ENCODE measurements around the gene RPL13A. TPM values are rescaled to one million over a fixed set of nuclear protein-coding genes. Genes with fewer than 3 reads are reported as not detected.

Gene RPL13A
- total and polyA plus RNA-seq, 2 of the 13 experiments (the other 11 are each of a cell fraction or from before 2014, with no cell fraction given), result 2,601 to 3,407 TPM

GRCh38 chr19:49461656-49462055 is 25.8 kb upstream of the RPL13A start:
- no peak overlapping the region for H2AFZ ChIP-seq (ENCODE audit: low read length)
- no peaks in the 10 kb centered on the region for H3K27me3 ChIP-seq (ENCODE audit: control insufficient read depth in 1 of 2, insufficient read depth in 2 of 2, low read length in 2 of 2)
- in situ Hi-C loops (cut with HindIII; ENCODE audit: extremely low pct_ligation_motif_present, low pct_unique_long_range_greater_than_20kb) (no loop called here), intact Hi-C loops (cut with micrococcal nuclease; ENCODE audit: unreplicated experiment) (no loop called here)
- POLR2A ChIA-PET, result no interaction called here
- H3K4me3 ChIP-seq (replicated peaks in 1 of 3; ENCODE audit: insufficient read depth in 1 of 3, low read depth in 2 of 3, low read length in 3 of 3), result no peak overlapping the region
- H3K4me2 ChIP-seq (ENCODE audit: low read depth, low read length), result no peak overlapping the region
- peaks cover 0 to 3% of the 10 kb centered on the region in 2 experiments; a peak in 1 of 5 replicates for H3K36me3 ChIP-seq (replicated peaks in 1 of 2; ENCODE audit: control insufficient read depth in 1 of 2, insufficient read depth in 2 of 2, low read length in 2 of 2)
- CTCF ChIA-PET (ENCODE audit: low intra/inter-chr PET ratio, low total read pairs), result no interaction called here
- no TSS peak for BruUV-seq (replicated peaks)
- WGBS (ENCODE audit: low lambda C conversion rate), result 96% methylated on average over 22 of the region's 37 CpGs
- no peak overlapping the region for H3K9ac ChIP-seq (ENCODE audit: insufficient read depth, low read depth, low read length)
- no peaks in the 10 kb centered on the region for H3K79me2 ChIP-seq (ENCODE audit: insufficient read depth, low read length)
- H3K4me1 ChIP-seq (ENCODE audit: insufficient read depth, low read length), result no peaks in the 10 kb centered on the region
- no peaks in the 10 kb centered on the region for H4K20me1 ChIP-seq (ENCODE audit: insufficient read depth, low read length)
- FAIRE-seq (no peak), ATAC-seq (no peak), DNase-seq (ENCODE audit: low spot score) (no peak)
- no peaks in the 10 kb centered on the region for H3K9me3 ChIP-seq (ENCODE audit: low read length)
- peak overlapping the region; percentile 48 for H3K27ac ChIP-seq (ENCODE audit: extremely low read length, insufficient read depth, low read length)
- TF ChIP-seq AGO2 (optimal IDR thresholded peaks at IDR 0.05; ENCODE audit: low read depth, low read length) (peak; percentile 22), MAFG (CRISPR knock-in tag; IDR thresholded peaks at IDR 0.05) (no peak), CSRNP2 (CRISPR knock-in tag; conservative IDR thresholded peaks at IDR 0.05; ENCODE audit: low read depth) (no peak), NR2C2 (CRISPR knock-in tag; IDR thresholded peaks at IDR 0.05; ENCODE audit: borderline replicate concordance) (no peak), ZNF616 (CRISPR knock-in tag; IDR thresholded peaks at IDR 0.05; ENCODE audit: low read depth) (no peak), ZNF550 (CRISPR knock-in tag; IDR thresholded peaks at IDR 0.05; ENCODE audit: borderline replicate concordance) (no peak), CHD4 (IDR thresholded peaks at IDR 0.05; ENCODE audit: borderline replicate concordance, low read length) (no peak), MATR3 (CRISPR knock-in tag; IDR thresholded peaks at IDR 0.05) (no peak), GATAD1 (CRISPR knock-in tag; IDR thresholded peaks at IDR 0.05) (no peak)
- TF ChIP-seq, protein P1, sequence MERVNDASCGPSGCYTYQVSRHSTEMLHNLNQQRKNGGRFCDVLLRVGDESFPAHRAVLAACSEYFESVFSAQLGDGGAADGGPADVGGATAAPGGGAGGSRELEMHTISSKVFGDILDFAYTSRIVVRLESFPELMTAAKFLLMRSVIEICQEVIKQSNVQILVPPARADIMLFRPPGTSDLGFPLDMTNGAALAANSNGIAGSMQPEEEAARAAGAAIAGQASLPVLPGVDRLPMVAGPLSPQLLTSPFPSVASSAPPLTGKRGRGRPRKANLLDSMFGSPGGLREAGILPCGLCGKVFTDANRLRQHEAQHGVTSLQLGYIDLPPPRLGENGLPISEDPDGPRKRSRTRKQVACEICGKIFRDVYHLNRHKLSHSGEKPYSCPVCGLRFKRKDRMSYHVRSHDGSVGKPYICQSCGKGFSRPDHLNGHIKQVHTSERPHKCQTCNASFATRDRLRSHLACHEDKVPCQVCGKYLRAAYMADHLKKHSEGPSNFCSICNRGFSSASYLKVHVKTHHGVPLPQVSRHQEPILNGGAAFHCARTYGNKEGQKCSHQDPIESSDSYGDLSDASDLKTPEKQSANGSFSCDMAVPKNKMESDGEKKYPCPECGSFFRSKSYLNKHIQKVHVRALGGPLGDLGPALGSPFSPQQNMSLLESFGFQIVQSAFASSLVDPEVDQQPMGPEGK (CRISPR knock-in tag; IDR thresholded peaks at IDR 0.05), result peak; percentile 22; the same call in 1 of the 2 replicates
- TF ChIP-seq, protein P2, sequence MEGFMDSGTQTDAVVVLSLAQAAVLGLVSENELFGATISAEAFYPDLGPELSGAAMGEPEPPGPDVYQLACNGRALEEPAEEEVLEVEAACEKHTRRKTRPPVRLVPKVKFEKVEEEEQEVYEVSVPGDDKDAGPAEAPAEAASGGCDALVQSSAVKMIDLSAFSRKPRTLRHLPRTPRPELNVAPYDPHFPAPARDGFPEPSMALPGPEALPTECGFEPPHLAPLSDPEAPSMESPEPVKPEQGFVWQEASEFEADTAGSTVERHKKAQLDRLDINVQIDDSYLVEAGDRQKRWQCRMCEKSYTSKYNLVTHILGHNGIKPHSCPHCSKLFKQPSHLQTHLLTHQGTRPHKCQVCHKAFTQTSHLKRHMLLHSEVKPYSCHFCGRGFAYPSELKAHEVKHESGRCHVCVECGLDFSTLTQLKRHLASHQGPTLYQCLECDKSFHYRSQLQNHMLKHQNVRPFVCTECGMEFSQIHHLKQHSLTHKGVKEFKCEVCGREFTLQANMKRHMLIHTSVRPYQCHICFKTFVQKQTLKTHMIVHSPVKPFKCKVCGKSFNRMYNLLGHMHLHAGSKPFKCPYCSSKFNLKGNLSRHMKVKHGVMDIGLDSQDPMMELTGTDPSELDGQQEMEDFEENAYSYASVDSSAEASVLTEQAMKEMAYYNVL (CRISPR knock-in tag; IDR thresholded peaks at IDR 0.05; ENCODE audit: borderline replicate concordance), result no peak
- TF ChIP-seq, protein P3, sequence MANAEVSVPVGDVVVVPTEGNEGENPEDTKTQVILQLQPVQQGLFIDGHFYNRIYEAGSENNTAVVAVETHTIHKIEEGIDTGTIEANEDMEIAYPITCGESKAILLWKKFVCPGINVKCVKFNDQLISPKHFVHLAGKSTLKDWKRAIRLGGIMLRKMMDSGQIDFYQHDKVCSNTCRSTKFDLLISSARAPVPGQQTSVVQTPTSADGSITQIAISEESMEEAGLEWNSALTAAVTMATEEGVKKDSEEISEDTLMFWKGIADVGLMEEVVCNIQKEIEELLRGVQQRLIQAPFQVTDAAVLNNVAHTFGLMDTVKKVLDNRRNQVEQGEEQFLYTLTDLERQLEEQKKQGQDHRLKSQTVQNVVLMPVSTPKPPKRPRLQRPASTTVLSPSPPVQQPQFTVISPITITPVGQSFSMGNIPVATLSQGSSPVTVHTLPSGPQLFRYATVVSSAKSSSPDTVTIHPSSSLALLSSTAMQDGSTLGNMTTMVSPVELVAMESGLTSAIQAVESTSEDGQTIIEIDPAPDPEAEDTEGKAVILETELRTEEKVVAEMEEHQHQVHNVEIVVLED (CRISPR knock-in tag; IDR thresholded peaks at IDR 0.05; ENCODE audit: borderline replicate concordance), result no peak
- TF ChIP-seq, protein P4, sequence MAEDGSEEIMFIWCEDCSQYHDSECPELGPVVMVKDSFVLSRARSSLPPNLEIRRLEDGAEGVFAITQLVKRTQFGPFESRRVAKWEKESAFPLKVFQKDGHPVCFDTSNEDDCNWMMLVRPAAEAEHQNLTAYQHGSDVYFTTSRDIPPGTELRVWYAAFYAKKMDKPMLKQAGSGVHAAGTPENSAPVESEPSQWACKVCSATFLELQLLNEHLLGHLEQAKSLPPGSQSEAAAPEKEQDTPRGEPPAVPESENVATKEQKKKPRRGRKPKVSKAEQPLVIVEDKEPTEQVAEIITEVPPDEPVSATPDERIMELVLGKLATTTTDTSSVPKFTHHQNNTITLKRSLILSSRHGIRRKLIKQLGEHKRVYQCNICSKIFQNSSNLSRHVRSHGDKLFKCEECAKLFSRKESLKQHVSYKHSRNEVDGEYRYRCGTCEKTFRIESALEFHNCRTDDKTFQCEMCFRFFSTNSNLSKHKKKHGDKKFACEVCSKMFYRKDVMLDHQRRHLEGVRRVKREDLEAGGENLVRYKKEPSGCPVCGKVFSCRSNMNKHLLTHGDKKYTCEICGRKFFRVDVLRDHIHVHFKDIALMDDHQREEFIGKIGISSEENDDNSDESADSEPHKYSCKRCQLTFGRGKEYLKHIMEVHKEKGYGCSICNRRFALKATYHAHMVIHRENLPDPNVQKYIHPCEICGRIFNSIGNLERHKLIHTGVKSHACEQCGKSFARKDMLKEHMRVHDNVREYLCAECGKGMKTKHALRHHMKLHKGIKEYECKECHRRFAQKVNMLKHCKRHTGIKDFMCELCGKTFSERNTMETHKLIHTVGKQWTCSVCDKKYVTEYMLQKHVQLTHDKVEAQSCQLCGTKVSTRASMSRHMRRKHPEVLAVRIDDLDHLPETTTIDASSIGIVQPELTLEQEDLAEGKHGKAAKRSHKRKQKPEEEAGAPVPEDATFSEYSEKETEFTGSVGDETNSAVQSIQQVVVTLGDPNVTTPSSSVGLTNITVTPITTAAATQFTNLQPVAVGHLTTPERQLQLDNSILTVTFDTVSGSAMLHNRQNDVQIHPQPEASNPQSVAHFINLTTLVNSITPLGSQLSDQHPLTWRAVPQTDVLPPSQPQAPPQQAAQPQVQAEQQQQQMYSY (CRISPR knock-in tag; IDR thresholded peaks at IDR 0.05), result no peak

Measured in HepG2 (cell line).